Neural cell (in vitro differentiated cells): ENCODE results near the gene GNG7.

Experiments
- CTCF ChIP-seq: fragments of 450-650 bp; IDR thresholded peaks from 2 replicates; pipeline ENCODE4 v1.5.1; 2014; ENCODE audit warnings: antibody characterized with exemption, mild to moderate bottlenecking, moderate library complexity; ENCODE audit not compliant: poor library complexity, severe bottlenecking
- EZH2 ChIP-seq: fragments of 200-600, 300-800 bp; shearing (Covaris generic), sonication (generic); IDR thresholded peaks from 2 replicates; pipeline ENCODE4 v1.6.1; 2014; ENCODE audit warnings: antibody characterized with exemption, low read length, borderline replicate concordance, mild to moderate bottlenecking; ENCODE audit not compliant: insufficient read depth, poor library complexity, severe bottlenecking
- POLR2AphosphoS5 ChIP-seq: IDR thresholded peaks from 2 replicates; pipeline ENCODE4 v1.6.1; 2012
- SMC3 ChIP-seq: fragments of 450-650 bp; conservative IDR thresholded peaks from 2 replicates; pipeline ENCODE4 v1.6.1; 2014; ENCODE audit warnings: antibody characterized with exemption, mild to moderate bottlenecking, moderate library complexity; ENCODE audit not compliant: poor library complexity

- TF ChIP-seq CTCF = no peak
- no peak for TF ChIP-seq SMC3
- no peak for TF ChIP-seq POLR2AphosphoS5
- TF ChIP-seq EZH2 = no peak
These were observed 240.5 kb downstream of the GNG7 start for GRCh38 chr19:2461751-2462634.
